ENCODE data around the gene RFTN1.

Gene RFTN1

GRCh38 chr3:16272588-16272987 is 240.9 kb downstream of the RFTN1 start:
- H2AK5ac ChIP-seq (ENCODE audit: low read depth, low read length) = no peak overlapping the region
- H3K27me3 ChIP-seq (ENCODE audit: control insufficient read depth in 3 of 3, insufficient read depth in 3 of 3, low read depth in 1 of 3, low read length in 3 of 3) = no peaks in the 10 kb centered on the region
- DNase-seq (ENCODE audit: low spot score) = no peak
- H3K23ac ChIP-seq (ENCODE audit: low read depth, low read length, poor library complexity) = no peak overlapping the region
- no peak overlapping the region for H4K8ac ChIP-seq (ENCODE audit: low read depth, low read length)
- H4K91ac ChIP-seq (ENCODE audit: low read depth, low read length, poor library complexity) = no peak overlapping the region
- H3K36me3 ChIP-seq (replicated peaks in 1 of 2; ENCODE audit: control insufficient read depth in 2 of 2, insufficient read depth in 2 of 2, low read length in 2 of 2) = peaks cover 8 to 70% of the 10 kb centered on the region in 2 donors
- no peak overlapping the region for H2BK12ac ChIP-seq (ENCODE audit: low read length)
- H2BK15ac ChIP-seq (ENCODE audit: low read length) = no peak overlapping the region
- H3K4me1 ChIP-seq (ENCODE audit: control insufficient read depth in 2 of 2, insufficient read depth in 1 of 2, low read depth in 1 of 2, low read length in 2 of 2) = no peaks in the 10 kb centered on the region
- no peaks in the 10 kb centered on the region for H3K79me1 ChIP-seq (ENCODE audit: low read depth, low read length)
- no peak overlapping the region for H3K4me2 ChIP-seq (ENCODE audit: insufficient read depth, low read length, poor library complexity, severe bottlenecking)
- H3K4ac ChIP-seq (ENCODE audit: low read length) = no peak overlapping the region
- no peak overlapping the region for H2AFZ ChIP-seq (ENCODE audit: low read length)
- no peak overlapping the region for H3K18ac ChIP-seq (ENCODE audit: low read length)
- no peak overlapping the region for H2BK120ac ChIP-seq (ENCODE audit: low read depth, low read length)
- no peak overlapping the region for H3K9ac ChIP-seq (ENCODE audit: low read depth, low read length, poor library complexity)
- no peak overlapping the region for H3K27ac ChIP-seq (replicated peaks; ENCODE audit: low read length)
- no CpG with 5 or more reads among the region's 1 CpG for whole genome bisulfite sequencing, 2 donors (ENCODE audit: extremely low coverage in 2 of 2, insufficient read length in 2 of 2, insufficient replicate concordance in 1 of 2)
- no peaks in the 10 kb centered on the region for H3K9me3 ChIP-seq (replicated peaks in 1 of 2; ENCODE audit: control insufficient read depth in 2 of 2, insufficient read depth in 1 of 2, low read depth in 1 of 2, low read length in 2 of 2)
- H2BK5ac ChIP-seq (ENCODE audit: low read length) = no peak overlapping the region
- no peak overlapping the region for H3K4me3 ChIP-seq (ENCODE audit: low read length in 2 of 2)
- no peak overlapping the region for H3K14ac ChIP-seq (ENCODE audit: low read length)

- no peak overlapping the region for H3K4me2 ChIP-seq (ENCODE audit: insufficient read depth, low read length, poor library complexity, severe bottlenecking)
- no peak for DNase-seq (ENCODE audit: low spot score)
- no peak overlapping the region for H3K18ac ChIP-seq (ENCODE audit: low read length)
- H3K9ac ChIP-seq (ENCODE audit: low read depth, low read length, poor library complexity) = no peak overlapping the region
- no peak overlapping the region for H3K4ac ChIP-seq (ENCODE audit: low read length)
- no peak overlapping the region for H2BK15ac ChIP-seq (ENCODE audit: low read length)
- H2BK120ac ChIP-seq (ENCODE audit: low read depth, low read length) = no peak overlapping the region
- H2BK5ac ChIP-seq (ENCODE audit: low read length) = no peak overlapping the region
- H3K4me3 ChIP-seq (ENCODE audit: low read length in 2 of 2) = no peak overlapping the region
- no peaks in the 10 kb centered on the region for H3K9me3 ChIP-seq (replicated peaks in 1 of 2; ENCODE audit: control insufficient read depth in 2 of 2, insufficient read depth in 1 of 2, low read depth in 1 of 2, low read length in 2 of 2)
- H2AK5ac ChIP-seq (ENCODE audit: low read depth, low read length) = no peak overlapping the region
- H3K4me1 ChIP-seq (ENCODE audit: control insufficient read depth in 2 of 2, insufficient read depth in 1 of 2, low read depth in 1 of 2, low read length in 2 of 2) = peaks cover 0 to 2% of the 10 kb centered on the region in 2 donors
- no peaks in the 10 kb centered on the region for H3K27me3 ChIP-seq (ENCODE audit: control insufficient read depth in 3 of 3, insufficient read depth in 3 of 3, low read depth in 1 of 3, low read length in 3 of 3)
- no peak overlapping the region for H3K27ac ChIP-seq (replicated peaks; ENCODE audit: low read length)
- H4K8ac ChIP-seq (ENCODE audit: low read depth, low read length) = no peak overlapping the region
- no peak overlapping the region for H3K23ac ChIP-seq (ENCODE audit: low read depth, low read length, poor library complexity)
- H3K36me3 ChIP-seq (replicated peaks in 1 of 2; ENCODE audit: control insufficient read depth in 2 of 2, insufficient read depth in 2 of 2, low read length in 2 of 2) = peaks cover 5 to 64% of the 10 kb centered on the region in 2 donors
- WGBS, 2 donors (ENCODE audit: extremely low coverage in 2 of 2, insufficient read length in 2 of 2, insufficient replicate concordance in 1 of 2) = no CpG with 5 or more reads among the region's 10 CpGs
- H3K14ac ChIP-seq (ENCODE audit: low read length) = no peak overlapping the region
- no peak overlapping the region for H4K91ac ChIP-seq (ENCODE audit: low read depth, low read length, poor library complexity)
- no peak overlapping the region for H2AFZ ChIP-seq (ENCODE audit: low read length)
- H3K79me1 ChIP-seq (ENCODE audit: low read depth, low read length) = no peaks in the 10 kb centered on the region
- no peak overlapping the region for H2BK12ac ChIP-seq (ENCODE audit: low read length)
Measured at GRCh38 chr3:16270855-16271254, 242.6 kb downstream of the RFTN1 start.

DNA sequence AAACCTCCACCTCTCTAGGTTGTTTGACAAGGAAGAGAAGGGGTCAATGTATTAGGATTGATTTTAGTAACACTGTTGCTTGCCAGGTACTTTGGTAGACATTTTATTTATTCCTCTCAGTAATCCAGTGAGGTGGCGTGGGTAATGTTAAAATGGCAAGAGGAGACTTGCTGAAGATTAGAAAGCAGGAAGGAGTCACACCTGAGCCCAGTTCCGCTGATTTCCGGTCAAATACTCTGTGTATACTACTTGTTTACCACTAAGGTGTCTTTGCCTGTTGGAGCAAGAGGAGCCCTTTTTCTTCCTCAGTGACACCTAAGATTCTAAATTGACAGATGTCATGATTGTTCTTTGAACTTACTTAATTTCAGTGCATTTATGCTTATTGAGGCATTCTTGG is 246.8 kb downstream of the RFTN1 start:
- Histone ChIP-seq H4K91ac (ENCODE audit: low read depth, low read length, poor library complexity) (no peak overlapping the region), H3K9me3 (replicated peaks in 1 of 2; ENCODE audit: control insufficient read depth in 2 of 2, insufficient read depth in 1 of 2, low read depth in 1 of 2, low read length in 2 of 2) (no peaks in the 10 kb centered on the region), H3K4ac (ENCODE audit: low read length) (no peak overlapping the region), H3K14ac (ENCODE audit: low read length) (no peak overlapping the region), H3K27me3 (ENCODE audit: control insufficient read depth in 3 of 3, insufficient read depth in 3 of 3, low read depth in 1 of 3, low read length in 3 of 3) (no peaks in the 10 kb centered on the region), H2BK5ac (ENCODE audit: low read length) (no peak overlapping the region), H3K27ac (replicated peaks; ENCODE audit: low read length) (no peak overlapping the region), H3K79me1 (ENCODE audit: low read depth, low read length) (peaks cover 7% of the 10 kb centered on the region), H3K23ac (ENCODE audit: low read depth, low read length, poor library complexity) (no peak overlapping the region), H3K4me2 (ENCODE audit: insufficient read depth, low read length, poor library complexity, severe bottlenecking) (no peak overlapping the region), H3K9ac (ENCODE audit: low read depth, low read length, poor library complexity) (no peak overlapping the region), H3K4me3 (ENCODE audit: low read length in 2 of 2) (no peak overlapping the region), H4K8ac (ENCODE audit: low read depth, low read length) (no peak overlapping the region), H2AFZ (ENCODE audit: low read length) (no peak overlapping the region), H2BK12ac (ENCODE audit: low read length) (no peak overlapping the region), H2BK15ac (ENCODE audit: low read length) (no peak overlapping the region), H3K36me3 (replicated peaks in 1 of 2; ENCODE audit: control insufficient read depth in 2 of 2, insufficient read depth in 2 of 2, low read length in 2 of 2) (peaks cover 3 to 31% of the 10 kb centered on the region in 2 donors), H3K18ac (ENCODE audit: low read length) (no peak overlapping the region), H2AK5ac (ENCODE audit: low read depth, low read length) (no peak overlapping the region), H2BK120ac (ENCODE audit: low read depth, low read length) (no peak overlapping the region), H3K4me1 (ENCODE audit: control insufficient read depth in 2 of 2, insufficient read depth in 1 of 2, low read depth in 1 of 2, low read length in 2 of 2) (peaks cover 2 to 3% of the 10 kb centered on the region in 2 donors)
- DNase-seq (ENCODE audit: low spot score) = no peak
- WGBS, 2 donors (ENCODE audit: extremely low coverage in 2 of 2, insufficient read length in 2 of 2, insufficient replicate concordance in 1 of 2) = no CpG with 5 or more reads among the region's 3 CpGs

Data from neuronal stem cell (in vitro differentiated cells).